Measurements from ENCODE around the gene TRIM58. TPM values are rescaled to one million over a fixed set of nuclear protein-coding genes. Genes with fewer than 3 reads are reported as not detected.
A peak's percentile ranks its signal among the peaks of the same experiment; 100 is the strongest.

TRIM58 gene
- polyA plus RNA-seq, 1 donor (not counting 4 experiments of a cell fraction or from before 2014, with no cell fraction given) = 0.14 TPM

- H3K27ac ChIP-seq (ENCODE audit: control insufficient read depth, insufficient read depth, low read length) = no peak overlapping the region
- no peaks in the 10 kb centered on the region for H3K27me3 ChIP-seq (ENCODE audit: control insufficient read depth, extremely low read depth, insufficient read depth, low read length)
- H3K9me3 ChIP-seq (ENCODE audit: control insufficient read depth, low read depth, low read length) = no peaks in the 10 kb centered on the region
- no peak overlapping the region for H2AFZ ChIP-seq (ENCODE audit: control insufficient read depth, low read length)
- dilution Hi-C loops (cut with MboI; ENCODE audit: extremely low pct_ligation_motif_present, low sequenced_read_pairs) = no loop called here
- no peaks in the 10 kb centered on the region for H4K20me1 ChIP-seq (ENCODE audit: control insufficient read depth, extremely low read depth, insufficient read depth, low read length)
- no peaks in the 10 kb centered on the region for H3K4me1 ChIP-seq (ENCODE audit: control insufficient read depth, extremely low read depth, insufficient read depth, low read length)
- no peaks in the 10 kb centered on the region for H3K9me1 ChIP-seq (ENCODE audit: control insufficient read depth, extremely low read depth, insufficient read depth, low read length)
- TF ChIP-seq EZH2 (IDR thresholded peaks at IDR 0.05; ENCODE audit: low read length) (no peak), CTCF (optimal IDR thresholded peaks at IDR 0.05 in 1 of 3, IDR thresholded peaks at IDR 0.05 in 1 of 3, conservative IDR thresholded peaks at IDR 0.05 in 1 of 3; ENCODE audit: extremely low read depth in 1 of 3, insufficient read depth in 2 of 3, low read length in 3 of 3) (no peak)
- no peak for FAIRE-seq
- no peak overlapping the region for H3K4me2 ChIP-seq (ENCODE audit: control insufficient read depth, extremely low read depth, insufficient read depth, low read depth, low read length)
- no peaks in the 10 kb centered on the region for H3K36me3 ChIP-seq (ENCODE audit: control insufficient read depth in 2 of 2, extremely low read depth in 1 of 2, insufficient read depth in 2 of 2, low read length in 2 of 2)
- no peak overlapping the region for H3K4me3 ChIP-seq (ENCODE audit: control insufficient read depth in 2 of 3, extremely low read depth in 1 of 3, insufficient read depth in 2 of 3, low read depth in 1 of 3, low read length in 3 of 3)
- H3K9ac ChIP-seq (ENCODE audit: control insufficient read depth, extremely low read depth, insufficient read depth, low read length) = no peak overlapping the region
- H3K79me2 ChIP-seq (ENCODE audit: control insufficient read depth, insufficient read depth, low read length) = no peaks in the 10 kb centered on the region
- DNase-seq (ENCODE audit: low read depth, low spot score) = no peak
Observed at GRCh38 chr1:247905181-247905580, 48.2 kb downstream of the TRIM58 start.

GRCh38 chr1:247905910-247906503, 49.0 kb downstream of the TRIM58 start:
- no peak overlapping the region for H2AFZ ChIP-seq (ENCODE audit: control insufficient read depth, low read length)
- peak overlapping the region; percentile 41 for H3K4me2 ChIP-seq (ENCODE audit: control insufficient read depth, extremely low read depth, insufficient read depth, low read depth, low read length)
- no peak overlapping the region for H3K4me3 ChIP-seq (ENCODE audit: control insufficient read depth in 2 of 3, extremely low read depth in 1 of 3, insufficient read depth in 2 of 3, low read depth in 1 of 3, low read length in 3 of 3)

More at GRCh38 chr1:247905910-247906503, 49.0 kb downstream of the TRIM58 start:
- Histone ChIP-seq H4K20me1 (ENCODE audit: control insufficient read depth, extremely low read depth, insufficient read depth, low read length) (no peaks in the 10 kb centered on the region), H3K9ac (ENCODE audit: control insufficient read depth, extremely low read depth, insufficient read depth, low read length) (no peak overlapping the region), H3K27ac (ENCODE audit: control insufficient read depth, insufficient read depth, low read length) (no peak overlapping the region), H3K4me1 (ENCODE audit: control insufficient read depth, extremely low read depth, insufficient read depth, low read length) (no peaks in the 10 kb centered on the region), H3K27me3 (ENCODE audit: control insufficient read depth, extremely low read depth, insufficient read depth, low read length) (no peaks in the 10 kb centered on the region), H3K79me2 (ENCODE audit: control insufficient read depth, insufficient read depth, low read length) (no peaks in the 10 kb centered on the region), H3K9me1 (ENCODE audit: control insufficient read depth, extremely low read depth, insufficient read depth, low read length) (no peaks in the 10 kb centered on the region), H3K36me3 (ENCODE audit: control insufficient read depth in 2 of 2, extremely low read depth in 1 of 2, insufficient read depth in 2 of 2, low read length in 2 of 2) (no peaks in the 10 kb centered on the region), H3K9me3 (ENCODE audit: control insufficient read depth, low read depth, low read length) (no peaks in the 10 kb centered on the region)
- dilution Hi-C loops (cut with MboI; ENCODE audit: extremely low pct_ligation_motif_present, low sequenced_read_pairs) = no loop called here
- no peak for DNase-seq (ENCODE audit: low read depth, low spot score)
- no peak for TF ChIP-seq CTCF (optimal IDR thresholded peaks at IDR 0.05 in 1 of 3, IDR thresholded peaks at IDR 0.05 in 1 of 3, conservative IDR thresholded peaks at IDR 0.05 in 1 of 3; ENCODE audit: extremely low read depth in 1 of 3, insufficient read depth in 2 of 3, low read length in 3 of 3)
- no peak for FAIRE-seq
